ENCODE measurements around the gene SAXO1.

The SAXO1 gene

DNA sequence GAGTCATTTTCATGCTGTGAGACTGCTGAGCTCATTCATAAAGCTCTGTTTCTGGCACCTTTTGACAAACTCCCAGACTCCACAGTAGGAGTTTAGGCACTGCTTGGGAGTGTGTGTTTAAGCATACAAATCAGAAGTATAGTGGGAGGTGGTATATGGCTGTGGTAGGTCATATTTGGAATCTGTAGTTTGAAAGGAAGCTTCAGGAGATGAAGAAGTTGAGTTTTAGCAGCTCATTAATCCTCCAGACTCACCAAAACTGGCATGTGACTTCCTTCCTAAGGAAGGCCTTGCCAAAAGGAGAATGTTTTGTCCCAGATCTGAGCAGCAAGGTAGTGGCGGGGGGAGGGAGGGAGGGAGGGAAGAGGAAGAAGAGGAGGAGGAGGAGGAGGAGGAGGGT, 52.8 kb downstream of the SAXO1 start:
- Histone ChIP-seq H3K27ac (peak overlapping the region; percentile 68), H3K9me3 (ENCODE audit: low read depth, low read length) (peaks cover 7% of the 10 kb centered on the region; the same call in 1 of the 2 replicates), H3K9ac (ENCODE audit: insufficient read length) (no peak overlapping the region), H3K4me3 (no peak overlapping the region), H3K36me3 (ENCODE audit: insufficient read depth, low read length) (no peaks in the 10 kb centered on the region)
- no peak for DNase-seq (ENCODE audit: low read depth, low spot score)
- no peak for TF ChIP-seq FOXP2 (optimal IDR thresholded peaks at IDR 0.05; ENCODE audit: control extremely low read depth, extremely low read length, insufficient read depth)
- TF ChIP-seq EZH2 (IDR thresholded peaks at IDR 0.05): no peak
- TF ChIP-seq POLR2AphosphoS5 (IDR thresholded peaks at IDR 0.05; ENCODE audit: borderline replicate concordance, low read depth, low read length): no peak

DNA sequence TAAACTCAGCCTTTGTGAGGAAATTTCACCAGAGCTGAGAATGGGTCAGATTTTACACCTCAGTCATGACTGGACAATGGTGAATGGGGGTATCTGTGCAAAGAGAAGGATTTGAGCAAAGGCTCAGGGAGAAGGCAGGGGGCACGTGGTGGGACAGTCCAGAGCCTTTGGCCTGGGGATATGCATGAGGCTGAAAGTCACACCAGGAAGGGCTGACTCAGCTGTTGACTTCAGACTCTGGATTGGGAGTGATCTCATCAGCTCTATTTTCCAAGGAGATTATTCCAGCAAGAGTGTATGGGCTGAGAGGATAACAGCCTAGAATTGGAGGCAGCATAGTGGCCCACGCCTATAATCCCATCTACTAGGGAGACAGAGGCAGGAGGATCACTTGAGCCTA, 53.6 kb downstream of the SAXO1 start:
- Histone ChIP-seq H3K9me3 (ENCODE audit: low read depth, low read length) (peaks cover 5% of the 10 kb centered on the region; the same call in 1 of the 2 replicates), H3K27ac (no peak overlapping the region), H3K4me3 (no peak overlapping the region), H3K36me3 (ENCODE audit: insufficient read depth, low read length) (no peaks in the 10 kb centered on the region), H3K9ac (ENCODE audit: insufficient read length) (no peak overlapping the region)
- no peak for DNase-seq (ENCODE audit: low read depth, low spot score)
- no peak for TF ChIP-seq EZH2 (IDR thresholded peaks at IDR 0.05)
- TF ChIP-seq FOXP2 (optimal IDR thresholded peaks at IDR 0.05; ENCODE audit: control extremely low read depth, extremely low read length, insufficient read depth): no peak
- TF ChIP-seq POLR2AphosphoS5 (IDR thresholded peaks at IDR 0.05; ENCODE audit: borderline replicate concordance, low read depth, low read length): no peak

DNA sequence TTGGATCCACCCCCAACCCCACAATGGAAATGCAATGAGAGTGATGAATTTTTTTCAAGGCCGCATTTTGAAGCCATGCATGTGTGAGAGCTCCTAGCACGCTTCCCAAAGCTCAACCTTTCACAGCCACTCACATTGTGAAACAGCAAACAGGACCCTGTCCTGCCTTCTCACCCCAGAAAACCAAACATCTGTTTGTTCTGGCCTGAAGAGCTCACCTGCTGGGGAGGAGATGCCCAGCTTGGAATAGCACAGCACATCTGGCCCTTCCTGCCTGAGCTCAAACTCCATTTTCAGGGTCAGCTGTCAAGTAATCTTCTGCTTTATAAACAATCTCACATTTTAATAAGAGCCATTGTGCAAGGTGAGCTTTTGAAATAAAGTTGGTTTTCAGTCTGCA, 54.8 kb downstream of the SAXO1 start:
- H3K9ac ChIP-seq (ENCODE audit: insufficient read length): no peak overlapping the region
- H3K9me3 ChIP-seq (ENCODE audit: low read depth, low read length): no peaks in the 10 kb centered on the region
- no peak overlapping the region for H3K4me3 ChIP-seq
- no peak for TF ChIP-seq EZH2 (IDR thresholded peaks at IDR 0.05)
- no peak for TF ChIP-seq POLR2AphosphoS5 (IDR thresholded peaks at IDR 0.05; ENCODE audit: borderline replicate concordance, low read depth, low read length)
- no peak overlapping the region for H3K27ac ChIP-seq
- no peaks in the 10 kb centered on the region for H3K36me3 ChIP-seq (ENCODE audit: insufficient read depth, low read length)
- no peak for DNase-seq (ENCODE audit: low read depth, low spot score)

DNA sequence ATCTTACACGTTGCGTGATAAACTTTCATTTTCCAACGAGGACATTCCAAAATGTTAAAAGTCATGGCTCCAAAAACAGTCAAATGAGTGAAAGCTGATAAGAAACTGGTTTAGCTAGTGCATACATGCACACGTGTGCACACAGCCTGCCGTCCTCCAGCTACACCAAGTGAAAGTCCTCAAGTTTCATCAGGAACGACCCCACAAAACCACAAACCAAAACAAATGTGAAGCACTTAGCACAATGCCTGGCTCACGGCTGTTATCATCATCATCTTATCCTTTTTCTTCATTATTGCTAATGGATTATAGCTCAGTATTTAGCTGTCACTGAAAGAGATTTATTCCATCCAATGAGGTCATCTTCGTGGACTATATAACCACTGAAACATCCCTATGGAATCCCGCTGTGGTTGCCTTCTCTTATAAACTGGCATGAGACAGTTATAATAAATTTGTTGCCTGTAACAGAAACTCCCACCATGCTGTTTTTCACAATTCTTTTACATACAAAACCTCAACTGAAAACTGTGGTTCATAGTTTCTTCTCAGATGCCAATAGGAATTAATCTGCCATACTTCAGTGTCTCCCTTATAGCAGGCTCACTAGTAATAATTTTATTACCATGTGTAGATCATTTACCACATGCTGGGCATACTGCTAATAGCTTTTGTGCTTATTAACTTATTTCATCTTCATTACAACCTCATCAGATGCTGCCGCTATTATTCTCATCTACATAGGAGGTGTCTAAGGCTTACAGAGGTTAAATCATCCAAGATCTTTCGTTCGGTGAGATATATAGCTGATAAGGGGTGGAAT, 56.1 kb downstream of the SAXO1 start:
- H3K9me3 ChIP-seq (ENCODE audit: low read depth, low read length): no peaks in the 10 kb centered on the region
- H3K4me3 ChIP-seq: peak overlapping the region; percentile 74
- peak; percentile 45 for DNase-seq (ENCODE audit: low read depth, low spot score)
- peak overlapping the region; percentile 70 for H3K27ac ChIP-seq
- peak overlapping the region; percentile 58 for H3K9ac ChIP-seq (ENCODE audit: insufficient read length)
- H3K36me3 ChIP-seq (ENCODE audit: insufficient read depth, low read length): no peaks in the 10 kb centered on the region
- TF ChIP-seq EZH2 (IDR thresholded peaks at IDR 0.05) (no peak), FOXP2 (optimal IDR thresholded peaks at IDR 0.05; ENCODE audit: control extremely low read depth, extremely low read length, insufficient read depth) (no peak), POLR2AphosphoS5 (IDR thresholded peaks at IDR 0.05; ENCODE audit: borderline replicate concordance, low read depth, low read length) (no peak)

DNA sequence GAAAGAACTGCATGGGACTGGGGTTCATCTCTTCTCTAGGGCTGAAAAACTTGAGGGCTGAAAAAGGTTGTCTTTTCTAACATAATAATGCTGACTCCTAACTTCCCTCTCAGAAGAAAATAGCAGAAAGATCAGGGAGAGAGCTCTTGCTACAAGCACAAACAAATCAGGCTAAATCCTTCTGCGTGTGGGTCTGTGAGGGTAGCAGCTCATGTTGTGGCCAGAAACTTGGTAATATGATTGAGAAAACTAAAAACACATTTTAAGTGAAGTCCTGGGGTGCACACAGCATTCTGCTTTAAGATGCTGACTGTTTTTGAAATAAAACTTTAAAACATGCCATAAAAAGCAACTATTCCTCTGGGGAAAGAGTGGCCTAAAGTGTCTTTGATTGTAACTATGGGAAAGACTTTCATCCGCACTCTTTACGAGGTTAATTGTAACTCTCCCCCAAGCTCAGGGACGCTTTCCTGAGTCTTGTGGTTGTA, 56.7 kb downstream of the SAXO1 start:
- no peak for TF ChIP-seq FOXP2 (optimal IDR thresholded peaks at IDR 0.05; ENCODE audit: control extremely low read depth, extremely low read length, insufficient read depth)
- TF ChIP-seq EZH2 (IDR thresholded peaks at IDR 0.05): no peak
- no peak for TF ChIP-seq POLR2AphosphoS5 (IDR thresholded peaks at IDR 0.05; ENCODE audit: borderline replicate concordance, low read depth, low read length)

DNA sequence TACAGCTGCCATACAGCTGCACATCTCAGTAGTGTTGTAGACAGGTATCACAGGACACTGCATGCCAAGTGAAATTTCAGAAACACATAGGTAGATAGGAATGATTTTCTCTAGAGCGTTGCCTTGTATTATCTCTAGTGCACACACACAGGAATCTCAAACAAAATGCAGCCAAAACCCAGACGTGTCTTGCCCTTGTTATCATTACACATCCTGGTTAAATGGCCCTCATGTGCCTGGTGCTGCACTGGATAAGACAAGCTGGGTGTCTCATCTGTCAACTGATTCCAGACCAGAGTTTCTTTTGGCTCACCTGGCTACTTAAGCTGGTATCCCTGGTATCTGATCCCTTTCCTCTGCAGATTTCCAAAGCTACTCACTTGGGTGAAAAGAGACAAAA, 59.7 kb downstream of the SAXO1 start:
- TF ChIP-seq FOXP2 (optimal IDR thresholded peaks at IDR 0.05; ENCODE audit: control extremely low read depth, extremely low read length, insufficient read depth): no peak
- no peak for TF ChIP-seq EZH2 (IDR thresholded peaks at IDR 0.05)
- no peak for TF ChIP-seq POLR2AphosphoS5 (IDR thresholded peaks at IDR 0.05; ENCODE audit: borderline replicate concordance, low read depth, low read length)
- H3K36me3 ChIP-seq (ENCODE audit: insufficient read depth, low read length): no peaks in the 10 kb centered on the region
- no peak overlapping the region for H3K9ac ChIP-seq (ENCODE audit: insufficient read length)
- no peak overlapping the region for H3K27ac ChIP-seq
- no peaks in the 10 kb centered on the region for H3K9me3 ChIP-seq (ENCODE audit: low read depth, low read length)
- no peak for DNase-seq (ENCODE audit: low read depth, low spot score)
- no peak overlapping the region for H3K4me3 ChIP-seq

More for the DNA sequence above, 56.7 kb downstream of the SAXO1 start:
- Histone ChIP-seq H3K9me3 (ENCODE audit: low read depth, low read length) (no peaks in the 10 kb centered on the region), H3K4me3 (peak overlapping the region; percentile 74), H3K9ac (ENCODE audit: insufficient read length) (peak overlapping the region; percentile 58), H3K27ac (peak overlapping the region; percentile 70), H3K36me3 (ENCODE audit: insufficient read depth, low read length) (no peaks in the 10 kb centered on the region)
- DNase-seq (ENCODE audit: low read depth, low spot score): no peak

DNA sequence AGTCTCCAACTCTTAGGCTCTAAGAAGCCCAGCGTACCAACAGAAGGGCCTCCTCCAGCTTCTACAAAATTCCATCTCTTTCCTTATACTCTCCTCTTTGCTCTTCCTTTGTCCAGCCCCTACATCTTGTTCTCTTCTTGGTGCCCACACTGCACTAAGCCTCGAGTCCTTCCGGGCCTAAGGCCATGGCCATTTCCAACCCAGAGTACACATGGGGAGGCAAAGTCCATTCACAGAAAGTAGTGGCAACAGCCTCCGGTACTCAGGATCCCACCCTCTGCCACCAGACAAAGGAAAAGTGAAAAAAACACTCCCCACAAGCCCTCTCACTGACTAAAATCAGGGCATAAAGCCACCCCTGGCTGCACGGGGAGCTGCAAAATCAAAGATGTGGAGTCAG, 60.3 kb downstream of the SAXO1 start:
- TF ChIP-seq EZH2 (IDR thresholded peaks at IDR 0.05) (no peak), POLR2AphosphoS5 (IDR thresholded peaks at IDR 0.05; ENCODE audit: borderline replicate concordance, low read depth, low read length) (no peak), FOXP2 (optimal IDR thresholded peaks at IDR 0.05; ENCODE audit: control extremely low read depth, extremely low read length, insufficient read depth) (no peak)
- no peaks in the 10 kb centered on the region for H3K36me3 ChIP-seq (ENCODE audit: insufficient read depth, low read length)
- H3K9ac ChIP-seq (ENCODE audit: insufficient read length): no peak overlapping the region
- DNase-seq (ENCODE audit: low read depth, low spot score): no peak
- no peak overlapping the region for H3K27ac ChIP-seq
- no peak overlapping the region for H3K4me3 ChIP-seq
- no peaks in the 10 kb centered on the region for H3K9me3 ChIP-seq (ENCODE audit: low read depth, low read length)

DNA sequence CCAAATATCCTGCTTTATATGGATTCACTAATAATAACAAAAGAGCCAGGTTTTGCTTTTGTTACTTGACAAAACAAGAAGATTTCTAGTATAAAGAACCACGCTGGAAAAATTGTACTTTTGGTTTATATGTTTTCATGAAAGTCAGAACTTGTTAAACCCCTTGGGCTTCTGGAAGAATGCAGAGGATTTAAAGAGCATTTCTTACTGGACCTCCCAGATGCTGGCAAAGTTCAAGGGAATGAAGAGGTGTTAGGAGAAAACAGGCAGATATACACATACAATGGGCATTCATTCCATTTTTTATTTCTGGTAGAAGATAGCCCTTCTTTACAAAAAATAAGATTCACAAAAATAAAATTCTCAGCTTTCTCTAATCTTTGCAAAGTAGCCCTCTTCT, 61.1 kb downstream of the SAXO1 start:
- Histone ChIP-seq H3K36me3 (ENCODE audit: insufficient read depth, low read length) (no peaks in the 10 kb centered on the region), H3K4me3 (no peak overlapping the region)
- no peak for TF ChIP-seq POLR2AphosphoS5 (IDR thresholded peaks at IDR 0.05; ENCODE audit: borderline replicate concordance, low read depth, low read length)
- TF ChIP-seq FOXP2 (optimal IDR thresholded peaks at IDR 0.05; ENCODE audit: control extremely low read depth, extremely low read length, insufficient read depth): no peak
- TF ChIP-seq EZH2 (IDR thresholded peaks at IDR 0.05): no peak

More for the DNA sequence above, 61.1 kb downstream of the SAXO1 start:
- Histone ChIP-seq H3K9me3 (ENCODE audit: low read depth, low read length) (no peaks in the 10 kb centered on the region), H3K27ac (no peak overlapping the region), H3K9ac (ENCODE audit: insufficient read length) (no peak overlapping the region)
- no peak for DNase-seq (ENCODE audit: low read depth, low spot score)
